Liver (tissue), 9 donors: ENCODE data around the gene RAVER1. TPM values are rescaled to one million over a fixed set of nuclear protein-coding genes. Genes with fewer than 3 reads are reported as not detected.

Source experiments
- DNase-seq: peaks from one replicate; pipeline ENCODE4 v3.0.0-alpha.2; 2017; ENCODE audit warnings: low spot score
- H3K27ac ChIP-seq, 2 donors: one replicate each; pipeline ENCODE4 v1.7.0; 2013; ENCODE audit warnings: inconsistent platforms in 2 of 2, low read length in 2 of 2, control low read depth in 1 of 2, low read depth in 1 of 2, mild to moderate bottlenecking in 1 of 2
- H3K27me3 ChIP-seq, 4 donors: one replicate each; pipeline versions ENCODE4 v1.6.1 to v1.7.0; 2013; ENCODE audit warnings: low read length in 3 of 4, inconsistent platforms in 1 of 4, mild to moderate bottlenecking in 1 of 4, moderate library complexity in 1 of 4; ENCODE audit not compliant: control insufficient read depth in 4 of 4, insufficient read depth in 4 of 4
- H3K36me3 ChIP-seq, 4 donors: one replicate each; pipeline versions ENCODE4 v1.6.1 to v1.7.0; 2013; ENCODE audit warnings: low read length in 3 of 4, mild to moderate bottlenecking in 3 of 4, low read depth in 1 of 4, moderate library complexity in 1 of 4; ENCODE audit not compliant: control insufficient read depth in 4 of 4, insufficient read depth in 3 of 4
- H3K4me1 ChIP-seq, 4 donors: one replicate each; pipeline versions ENCODE4 v1.6.1 to v1.7.0; 2013; ENCODE audit warnings: low read length in 3 of 4, mild to moderate bottlenecking in 3 of 4, moderate library complexity in 1 of 4; ENCODE audit not compliant: control insufficient read depth in 4 of 4, insufficient read depth in 4 of 4
- H3K4me3 ChIP-seq, 3 donors: one replicate each; pipeline versions ENCODE4 v1.6.1 to v1.7.0; 2013; ENCODE audit warnings: low read length in 3 of 3, control low read depth in 1 of 3, low read depth in 1 of 3, mild to moderate bottlenecking in 1 of 3
- H3K9ac ChIP-seq, 2 donors: one replicate each; pipeline ENCODE4 v1.7.0; 2013; ENCODE audit warnings: low read length in 2 of 2, mild to moderate bottlenecking in 2 of 2, moderate library complexity in 2 of 2, control low read depth in 1 of 2, low read depth in 1 of 2
- H3K9me3 ChIP-seq, 4 donors: one replicate each; pipeline versions ENCODE4 v1.6.1 to v1.7.0; 2013; ENCODE audit warnings: low read length in 3 of 4; ENCODE audit not compliant: control insufficient read depth in 4 of 4
- CTCF ChIP-seq: fragments of 150-350 bp; IDR thresholded peaks from 2 replicates; pipeline ENCODE4 v1.5.1; 2017; ENCODE audit warnings: improper control_type of control experiment, low read depth, low read length; ENCODE audit not compliant: missing input control
- FOXA1 ChIP-seq: IDR thresholded peaks from 2 replicates; pipeline ENCODE4 v1.6.1; 2016; ENCODE audit warnings: antibody characterized with exemption
- FOXA2 ChIP-seq: IDR thresholded peaks from 2 replicates; pipeline ENCODE4 v1.6.1; 2016; ENCODE audit warnings: antibody characterized with exemption
- GABPA ChIP-seq, 2 donors: IDR thresholded peaks in 1 of 2; conservative IDR thresholded peaks in 1 of 2; 2 replicates each; pipeline ENCODE4 v1.6.1; 2016; ENCODE audit warnings: antibody characterized with exemption in 2 of 2, mild to moderate bottlenecking in 1 of 2, moderate library complexity in 1 of 2
- HNF4A ChIP-seq, 2 donors: conservative IDR thresholded peaks; 2 replicates each; pipeline ENCODE4 v1.6.1; 2016; ENCODE audit warnings: antibody characterized with exemption in 2 of 2, mild to moderate bottlenecking in 2 of 2
- HNF4G ChIP-seq: IDR thresholded peaks from 2 replicates; pipeline ENCODE4 v1.6.1; 2016; ENCODE audit warnings: antibody characterized with exemption
- JUND ChIP-seq, 2 donors: IDR thresholded peaks; 2 replicates each; pipeline ENCODE4 v1.6.1; 2016; ENCODE audit warnings: antibody characterized with exemption in 2 of 2
- NR2F2 ChIP-seq: IDR thresholded peaks from 2 replicates; pipeline ENCODE4 v1.6.1; 2016; ENCODE audit warnings: antibody characterized with exemption
- RXRA ChIP-seq, 2 donors: IDR thresholded peaks; 2 replicates each; pipeline ENCODE4 v1.6.1; 2017 to 2018; ENCODE audit warnings: antibody characterized with exemption in 2 of 2, mild to moderate bottlenecking in 1 of 2
- SP1 ChIP-seq: IDR thresholded peaks from 2 replicates; pipeline ENCODE4 v1.6.1; 2018; ENCODE audit warnings: antibody characterized with exemption, mild to moderate bottlenecking
- TAF1 ChIP-seq: conservative IDR thresholded peaks from 2 replicates; pipeline ENCODE4 v1.6.1; 2016; ENCODE audit warnings: antibody characterized with exemption, mild to moderate bottlenecking
- YY1 ChIP-seq: IDR thresholded peaks from 2 replicates; pipeline ENCODE4 v1.6.1; 2016; ENCODE audit warnings: antibody characterized with exemption, mild to moderate bottlenecking
- ZBTB33 ChIP-seq: IDR thresholded peaks from 2 replicates; pipeline ENCODE4 v1.6.1; 2016; ENCODE audit warnings: antibody characterized with exemption
- WGBS: extraction: QIAGEN DNeasy Blood & Tissue Kit; methylation state at CpG from one replicate; pipeline ENCODE4 v1.1.7; 2013; 5-methylcytosine and 5-hydroxymethylcytosine counted together
- polyA plus RNA-seq, 2 donors: library from polyadenylated mRNA; stranded (reverse) in 1 of 2; unstranded in 1 of 2; fragments of 200-250 nt in 1 of 2; fragments of >200 nt in 1 of 2; fragmentation: Nextera tagmentation in 1 of 2; extraction: Ambion mirVana in 1 of 2; gene quantifications; one replicate each; pipeline versions ENCODE4 v1.2.1 to v1.2.3, GENCODE V29; 2013 to 2015
- total RNA-seq, 2 donors: library from RNA; depleted of rRNA; stranded (reverse); fragments of >200 nt; gene quantifications; one replicate each; pipeline ENCODE4 v1.2.3, GENCODE V29; 2014
- TF ChIP-seq, protein P1 (sequence below): IDR thresholded peaks from 2 replicates; pipeline ENCODE4 v1.6.1; 2016; ENCODE audit warnings: antibody characterized with exemption
- donor health status: healthy.
- donor health status: healthy.
- donor health status: healthy.
- donor health status: healthy.
- donor health status: healthy.

The RAVER1 gene
- total and polyA plus RNA-seq, 4 donors: 2.1 to 13.6 (median 6.2) TPM

- H3K36me3 ChIP-seq: no peaks in the 10 kb centered on the region
- no peak overlapping the region for H3K4me3 ChIP-seq
- peaks cover 18 to 35% (median 30%) of the 10 kb centered on the region in 4 donors for H3K4me1 ChIP-seq
- no peak overlapping the region for H3K27ac ChIP-seq
- H3K9me3 ChIP-seq: no peaks in the 10 kb centered on the region
- WGBS: 9% methylated on average over 25 of the region's 25 CpGs
- no peak overlapping the region for H3K9ac ChIP-seq
- TF ChIP-seq, protein P1, sequence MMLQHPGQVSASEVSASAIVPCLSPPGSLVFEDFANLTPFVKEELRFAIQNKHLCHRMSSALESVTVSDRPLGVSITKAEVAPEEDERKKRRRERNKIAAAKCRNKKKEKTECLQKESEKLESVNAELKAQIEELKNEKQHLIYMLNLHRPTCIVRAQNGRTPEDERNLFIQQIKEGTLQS: no peak
- no peak for TF ChIP-seq RXRA (IDR thresholded peaks at IDR 0.05)
- TF ChIP-seq ZBTB33: no peak
- TF ChIP-seq YY1: no peak
- no peak for TF ChIP-seq JUND (IDR thresholded peaks at IDR 0.05)
- TF ChIP-seq SP1: no peak
- TF ChIP-seq FOXA2: no peak
- no peak for TF ChIP-seq HNF4G
- TF ChIP-seq CTCF: no peak
- TF ChIP-seq NR2F2: no peak
- TF ChIP-seq FOXA1: no peak
- no peak for TF ChIP-seq TAF1
- no peak for TF ChIP-seq HNF4A (conservative IDR thresholded peaks at IDR 0.05)
- TF ChIP-seq GABPA (IDR thresholded peaks at IDR 0.05 in 1 of 2, conservative IDR thresholded peaks at IDR 0.05 in 1 of 2): no peak
- DNase-seq: no peak
- H3K27me3 ChIP-seq: peaks cover 2 to 15% (median 7%) of the 10 kb centered on the region in 4 donors
Measured at GRCh38 chr19:10294368-10294697, 39.0 kb downstream of the RAVER1 start.

- Histone ChIP-seq H3K27ac (no peak overlapping the region), H3K9me3 (no peaks in the 10 kb centered on the region), H3K4me1 (peaks cover 21 to 40% (median 35%) of the 10 kb centered on the region in 4 donors), H3K4me3 (no peak overlapping the region), H3K9ac (no peak overlapping the region), H3K27me3 (peaks cover 2 to 16% (median 7%) of the 10 kb centered on the region in 4 donors), H3K36me3 (no peaks in the 10 kb centered on the region)
- WGBS: 20% methylated on average over 49 of the region's 49 CpGs
- TF ChIP-seq NR2F2 (no peak), TAF1 (no peak), GABPA (IDR thresholded peaks at IDR 0.05 in 1 of 2, conservative IDR thresholded peaks at IDR 0.05 in 1 of 2) (no peak), RXRA (IDR thresholded peaks at IDR 0.05) (no peak), HNF4G (no peak), ZBTB33 (no peak), YY1 (no peak), FOXA2 (no peak)
- TF ChIP-seq, protein P1: no peak
- no peak for DNase-seq
Measured at GRCh38 chr19:10293637-10294367, 39.5 kb downstream of the RAVER1 start.
